GM19397 (cell line): ENCODE measurements around the gene GRM8.

ENCODE experiments used
- ATAC-seq: cut with Tn5 transposase; IDR thresholded peaks from one replicate; pipeline ENCODE4 v1.9.1; 2021; ENCODE audit warnings: mild to moderate bottlenecking, moderate library complexity; ENCODE audit not compliant: unreplicated experiment

The GRM8 gene

DNA sequence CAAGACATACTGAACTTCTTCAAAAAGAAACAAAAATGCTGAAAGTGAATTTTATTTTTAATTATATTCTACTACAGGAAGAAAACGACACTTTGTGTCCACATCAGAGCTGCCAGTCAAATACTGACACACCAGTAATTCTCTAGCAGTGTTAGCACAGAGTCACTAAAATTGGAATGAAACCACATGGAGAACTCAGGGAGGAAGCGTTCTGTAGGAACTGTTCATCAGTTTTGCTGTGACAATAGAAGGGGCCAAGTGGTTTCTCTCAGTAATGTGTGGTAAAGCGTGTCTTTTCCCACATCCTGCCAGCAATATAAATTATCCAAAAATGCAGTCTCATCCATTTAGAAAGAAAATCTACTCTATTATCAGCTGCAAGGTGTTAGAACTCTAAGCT is 683.3 kb downstream of the GRM8 start:
- ATAC-seq: no peak

DNA sequence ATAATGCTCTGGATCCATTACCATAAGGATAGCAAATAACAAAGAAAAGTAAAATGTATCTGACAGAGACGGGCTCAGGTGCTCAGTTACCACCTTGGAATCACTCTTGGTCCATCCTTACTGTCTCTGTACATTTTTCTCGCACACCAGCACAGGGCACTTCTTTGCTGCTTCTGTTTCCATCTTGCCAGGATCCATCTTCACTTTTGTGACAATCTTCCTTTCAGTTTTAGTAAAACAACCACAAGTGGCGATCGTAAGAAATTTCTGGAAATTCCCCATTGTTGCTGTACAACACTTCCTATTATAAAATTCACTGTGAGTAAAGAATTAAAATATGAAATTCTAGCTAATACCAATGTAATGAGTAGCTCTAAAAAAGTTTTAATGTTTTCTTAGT is 695.5 kb downstream of the GRM8 start:
- no peak for ATAC-seq

DNA sequence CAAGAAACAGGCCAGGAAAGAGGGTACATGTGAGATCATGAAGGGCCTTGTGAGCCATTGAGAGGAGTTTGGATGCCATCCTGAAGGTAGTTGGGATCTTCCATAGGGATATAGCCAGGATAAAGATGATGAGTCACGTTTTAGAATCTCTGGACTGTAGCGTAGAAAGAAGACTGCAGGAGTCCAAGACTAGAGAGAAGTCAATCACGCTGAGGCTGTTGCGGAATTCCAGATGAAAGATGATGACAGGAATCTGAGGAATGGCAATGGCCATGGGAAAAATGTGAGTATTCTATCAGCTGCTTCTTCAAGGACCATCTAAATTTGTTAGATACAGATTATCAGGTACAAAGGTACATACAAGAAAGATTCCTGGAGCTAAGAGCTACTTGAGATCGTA is 711.3 kb downstream of the GRM8 start:
- ATAC-seq: no peak

DNA sequence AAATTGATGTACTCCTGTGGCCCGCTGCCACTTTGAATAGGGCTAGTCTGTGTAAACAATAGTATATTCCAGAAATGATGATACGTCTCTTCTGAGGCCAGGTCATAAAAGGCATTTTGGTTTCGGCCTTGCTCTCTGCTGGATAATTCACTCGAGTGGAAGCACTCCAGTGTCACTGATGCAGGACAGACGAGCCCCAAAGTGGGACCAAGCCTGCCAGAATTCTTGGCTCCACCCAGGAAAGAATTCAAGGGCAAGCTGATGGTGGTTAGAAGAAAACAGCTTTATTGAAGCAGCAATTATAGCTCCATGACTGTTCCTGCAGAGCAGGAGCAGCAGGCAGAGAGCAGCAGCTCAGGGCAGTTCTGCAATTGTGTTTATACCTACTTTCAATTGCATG is 717.6 kb downstream of the GRM8 start:
- ATAC-seq: no peak

DNA sequence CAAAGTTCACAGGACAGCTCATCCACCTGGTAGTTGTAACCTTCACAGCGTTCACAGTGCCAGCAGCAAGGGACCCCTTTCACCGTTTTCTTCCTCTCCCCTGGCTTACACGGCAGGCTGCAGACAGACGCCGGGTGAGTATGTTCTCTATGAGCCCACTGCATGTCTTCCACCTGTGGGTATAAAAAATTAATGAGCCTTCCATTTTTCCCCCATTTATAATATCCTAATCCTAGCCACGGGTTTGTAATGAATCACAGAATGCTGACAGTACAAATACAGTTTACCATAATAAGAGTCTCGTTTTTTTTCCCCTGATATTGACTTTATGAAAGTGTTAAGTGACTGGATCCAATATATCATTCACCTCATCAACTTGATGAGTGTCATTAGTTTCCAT is 719.0 kb downstream of the GRM8 start:
- ATAC-seq: no peak

DNA sequence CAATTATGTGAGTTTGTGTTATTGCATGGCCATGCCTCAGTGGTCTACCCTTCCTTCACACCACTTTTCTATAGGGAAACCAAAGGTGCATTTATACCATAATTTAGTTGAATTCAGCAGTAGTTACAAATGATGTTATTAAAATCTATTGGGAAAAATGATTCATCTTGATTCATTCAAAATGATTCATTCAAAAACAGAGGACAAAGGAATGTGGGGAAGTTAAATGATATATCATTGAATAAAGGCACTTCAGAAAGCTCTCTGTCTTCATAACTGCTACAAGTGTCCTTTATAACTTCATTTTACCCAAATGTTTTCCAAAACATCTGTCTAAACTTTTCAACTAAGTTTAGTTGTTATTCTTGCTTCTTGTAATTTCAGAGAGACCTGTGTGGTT is 722.9 kb downstream of the GRM8 start:
- no peak for ATAC-seq

DNA sequence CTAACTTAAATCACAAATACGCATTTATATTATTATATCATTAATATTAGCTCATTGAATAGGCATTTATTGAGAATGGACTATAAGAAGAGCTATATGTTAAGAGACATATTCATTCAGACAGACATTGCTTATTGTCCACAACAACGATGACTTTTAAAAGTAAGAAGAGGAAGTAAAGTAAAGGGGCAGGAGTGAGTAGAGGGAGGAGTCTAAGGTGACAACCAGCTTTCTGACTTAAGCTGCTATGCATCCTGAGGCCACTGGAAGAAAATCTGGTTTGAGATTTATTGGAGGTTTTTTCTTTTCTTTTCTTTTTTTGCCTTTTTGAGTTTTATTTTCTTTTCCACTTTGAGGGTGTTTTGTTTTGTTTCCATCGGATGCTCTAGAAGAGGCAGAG is 723.5 kb downstream of the GRM8 start:
- ATAC-seq: no peak

DNA sequence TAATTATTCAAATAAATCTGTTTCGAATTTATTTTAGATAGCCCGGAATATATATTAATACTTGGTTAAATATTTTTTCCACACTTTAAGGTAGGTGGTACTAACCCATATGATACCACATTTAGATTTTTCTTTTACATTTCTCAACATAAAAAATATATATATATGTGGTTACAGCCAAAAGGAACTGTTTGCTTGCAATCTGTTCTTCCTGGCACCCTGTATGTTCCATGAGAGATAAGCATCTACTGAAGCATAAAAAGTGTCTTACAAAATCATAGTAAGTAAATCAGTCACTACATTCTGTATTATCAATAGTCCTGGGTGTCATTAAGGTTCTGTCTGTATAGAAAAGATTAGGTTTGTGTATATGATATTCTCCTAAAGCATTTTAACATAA is 726.8 kb downstream of the GRM8 start:
- no peak for ATAC-seq

DNA sequence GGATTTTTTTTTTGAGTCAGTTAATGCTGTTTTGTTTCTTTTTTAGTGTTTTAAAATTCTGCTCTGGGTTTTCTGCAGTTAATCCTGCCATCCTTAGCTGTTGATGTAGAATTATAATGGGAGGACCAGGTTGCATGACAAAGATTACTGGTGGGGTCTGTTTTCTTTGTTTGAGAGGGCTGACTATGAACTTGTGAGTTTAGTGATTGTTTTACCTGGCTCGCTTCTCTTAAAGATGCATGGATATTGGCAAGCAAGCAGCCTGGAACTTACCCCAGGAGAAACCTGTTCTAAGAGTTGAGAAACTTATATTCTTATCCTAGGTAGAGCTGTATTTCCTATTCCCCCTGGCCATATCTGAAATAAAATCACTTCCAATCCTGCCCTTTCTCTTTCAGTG is 727.8 kb downstream of the GRM8 start:
- ATAC-seq: no peak

DNA sequence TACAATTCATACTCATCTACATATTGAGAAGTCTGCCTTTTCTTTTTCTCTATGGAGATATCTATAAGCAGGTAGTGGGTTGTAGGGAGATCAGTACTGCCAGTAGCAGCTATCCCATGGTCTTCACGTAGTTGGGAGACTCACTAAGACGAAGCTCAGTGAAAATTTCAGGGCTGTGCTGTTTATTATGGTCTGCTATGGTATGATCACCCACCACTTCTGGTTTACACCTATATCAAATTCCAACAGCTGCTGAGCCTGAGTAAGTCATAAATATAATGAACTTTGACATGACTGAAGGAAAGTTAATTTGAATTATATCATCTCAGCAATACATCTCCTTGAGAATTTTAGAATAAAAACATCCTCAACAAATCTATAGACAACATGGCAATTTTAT is 741.7 kb downstream of the GRM8 start:
- ATAC-seq: no peak

DNA sequence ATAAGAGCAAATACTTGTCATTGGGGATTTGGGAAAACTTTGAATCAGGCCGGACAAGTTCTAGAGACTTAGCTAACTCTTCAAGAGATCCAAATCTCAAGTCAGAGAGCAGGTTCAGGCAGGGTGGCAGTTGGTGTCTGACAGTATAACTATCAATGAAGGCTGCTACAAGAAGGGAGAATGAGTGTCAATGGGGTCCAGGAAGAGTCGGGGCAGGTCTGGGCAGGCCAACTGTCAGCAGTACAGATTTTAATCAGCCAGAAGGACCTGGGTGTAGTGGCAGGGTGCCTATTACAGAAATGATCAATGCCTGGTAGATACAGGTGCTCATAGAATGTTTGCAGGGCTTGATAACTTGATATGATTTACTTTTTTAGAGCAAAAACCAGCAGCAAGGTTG is 751.1 kb downstream of the GRM8 start:
- ATAC-seq: no peak

DNA sequence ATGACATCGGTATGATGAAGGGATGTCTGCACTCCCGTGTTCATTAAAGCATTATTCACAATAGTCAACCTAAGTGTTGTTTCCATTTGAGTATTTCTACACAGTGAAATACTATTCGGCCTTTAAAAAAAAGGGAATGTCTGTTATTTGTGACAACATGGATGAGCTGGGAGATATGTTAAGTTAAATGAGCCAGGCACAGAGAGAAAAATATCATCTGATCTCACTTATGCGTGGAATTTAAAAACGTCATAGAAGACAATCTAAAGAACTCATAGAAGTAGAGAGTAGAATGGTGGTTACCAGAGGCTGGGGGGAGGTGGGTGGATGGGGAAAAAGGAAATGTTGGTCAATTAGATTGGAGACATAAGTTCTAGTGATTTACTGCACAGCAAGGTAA is 753.3 kb downstream of the GRM8 start:
- no peak for ATAC-seq

DNA sequence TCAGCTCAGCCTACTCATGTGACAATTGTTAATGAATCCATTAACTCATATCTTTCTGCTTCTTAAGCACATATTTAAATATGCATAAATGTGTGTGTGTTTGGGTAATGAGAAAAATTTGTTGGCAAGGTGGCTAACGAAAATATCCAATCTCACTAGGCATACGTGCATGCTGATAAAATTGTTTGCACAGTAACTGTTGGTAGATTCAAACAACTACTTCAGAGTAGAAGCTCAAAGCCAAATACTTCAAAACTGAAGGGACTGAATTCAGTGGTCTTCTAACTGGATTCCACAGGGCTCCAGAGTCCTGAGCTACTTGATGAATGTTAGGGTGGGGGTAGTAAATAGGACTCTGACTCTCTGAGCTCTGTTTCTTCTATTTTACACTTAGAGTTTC is 757.0 kb downstream of the GRM8 start:
- no peak for ATAC-seq

DNA sequence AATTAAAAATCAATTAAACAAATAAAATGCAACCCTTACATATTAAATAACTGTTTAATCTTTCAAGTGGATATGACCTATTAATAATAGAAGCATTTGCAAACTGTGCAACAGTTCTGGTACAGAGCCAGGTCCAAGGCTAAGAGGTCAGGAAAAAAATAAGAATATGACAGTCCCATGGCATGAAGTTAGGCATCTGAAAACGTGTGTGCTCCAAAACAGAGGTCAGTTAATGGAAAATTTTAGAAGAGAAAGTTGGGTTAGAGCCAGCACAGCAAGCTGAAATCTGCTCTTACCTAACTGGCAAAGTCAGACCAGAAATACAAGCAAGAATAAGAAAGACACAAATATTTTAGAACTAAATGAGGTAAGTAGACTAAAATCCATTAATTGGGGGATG is 757.7 kb downstream of the GRM8 start:
- no peak for ATAC-seq

DNA sequence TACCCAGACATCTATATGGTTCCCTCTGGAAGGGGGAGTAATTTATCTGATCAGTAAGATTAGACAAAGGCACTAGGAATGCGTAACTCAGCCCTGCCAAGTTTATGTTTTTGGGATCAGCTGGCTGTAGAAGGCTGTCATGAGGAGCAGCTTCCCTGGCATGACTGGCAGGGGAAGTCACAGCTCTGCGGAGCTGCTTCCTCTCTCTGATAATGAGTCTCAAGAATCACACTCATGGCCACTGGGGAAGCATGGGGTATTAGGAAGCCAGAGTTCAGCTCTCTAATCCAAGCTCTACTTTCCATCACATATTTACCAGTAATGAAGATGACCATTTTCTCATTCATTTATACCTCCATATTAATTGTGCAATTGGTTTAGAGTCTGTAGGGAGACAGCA is 758.9 kb downstream of the GRM8 start:
- ATAC-seq: no peak

DNA sequence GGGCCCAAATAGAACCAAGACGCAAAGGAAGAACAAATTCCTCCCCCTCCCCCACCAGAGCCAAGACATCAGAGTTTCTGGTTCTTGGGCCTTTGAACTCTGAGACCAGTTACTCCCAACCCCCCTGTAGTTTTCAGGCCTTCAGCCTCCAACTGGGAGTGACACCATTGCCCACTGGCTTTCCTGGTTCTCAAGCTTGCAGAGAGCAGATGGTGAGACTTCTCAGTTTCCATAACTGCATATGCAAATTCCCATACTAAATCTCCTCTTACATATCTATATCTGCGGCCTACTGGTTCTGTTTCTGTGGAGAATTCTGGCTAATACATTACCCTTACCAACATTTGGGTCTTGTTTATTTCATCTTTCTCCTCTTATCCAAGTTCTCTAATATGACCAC is 762.9 kb downstream of the GRM8 start:
- no peak for ATAC-seq

DNA sequence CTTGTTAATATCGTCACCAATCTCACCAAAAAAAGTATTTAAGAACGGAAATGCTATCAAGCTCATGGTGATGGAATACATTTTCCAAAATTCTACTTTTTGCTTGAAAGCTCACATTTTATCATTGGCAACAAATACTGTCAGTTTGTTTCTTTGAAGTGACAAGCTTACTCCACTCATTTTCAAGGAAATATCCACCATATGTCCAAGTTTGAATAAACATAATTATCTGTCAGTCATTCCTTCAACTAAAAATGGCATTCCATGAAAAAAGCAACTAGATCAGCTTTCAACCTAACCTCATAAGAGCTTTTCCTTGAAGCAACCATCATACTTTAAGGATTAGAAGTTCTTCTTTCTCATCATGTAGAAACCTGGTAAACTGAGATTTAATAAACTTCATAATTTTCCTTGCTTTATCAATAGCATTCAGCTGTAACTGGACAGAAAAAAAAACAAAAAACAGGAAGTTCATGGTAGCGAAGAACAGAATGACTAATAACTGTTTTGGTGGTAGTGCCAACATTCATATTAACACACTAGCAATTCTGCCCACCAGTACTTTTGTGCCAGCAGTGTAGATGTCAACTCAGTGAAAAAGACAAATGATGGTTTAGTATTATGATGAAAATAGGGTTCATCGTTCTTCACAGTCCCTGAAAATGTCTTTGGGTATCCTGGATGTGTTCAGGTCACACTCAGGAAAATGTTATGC is 764.9 kb downstream of the GRM8 start:
- ATAC-seq: no peak

DNA sequence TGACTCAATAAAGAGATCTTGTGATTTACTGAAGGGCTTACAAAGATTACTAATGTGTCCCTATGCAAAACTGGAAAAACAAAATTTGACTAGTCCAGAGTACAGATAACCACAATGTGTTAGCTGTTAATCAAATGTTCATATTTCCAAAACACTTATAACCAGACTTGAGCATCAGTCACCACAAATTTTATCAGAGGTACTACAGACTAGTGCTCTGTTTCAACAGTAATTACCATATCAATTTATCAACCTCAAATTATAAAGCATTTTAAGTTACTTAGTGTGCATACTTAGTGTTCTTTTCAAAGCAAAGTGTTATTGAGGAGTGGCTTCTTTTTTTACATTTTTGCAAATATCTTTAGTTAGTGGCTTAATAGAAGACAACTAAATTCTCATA is 765.9 kb downstream of the GRM8 start:
- no peak for ATAC-seq

DNA sequence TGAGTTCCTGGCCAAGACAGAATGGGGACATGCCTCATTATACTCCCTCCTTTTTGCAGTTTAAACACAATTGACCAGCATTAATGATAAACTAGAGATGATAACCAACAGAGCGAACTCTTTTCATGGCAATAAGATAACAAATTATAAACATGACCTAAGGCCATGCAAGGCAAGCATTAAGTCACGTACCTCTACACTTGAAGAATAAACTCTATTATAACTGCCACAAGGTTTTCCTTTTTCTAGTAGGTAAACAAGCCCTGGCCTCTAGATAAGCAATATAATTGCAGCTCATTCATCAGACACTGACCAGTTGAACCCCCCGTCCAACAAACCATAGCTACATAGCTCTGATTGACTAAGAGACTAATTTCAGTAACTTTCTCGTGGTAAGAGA is 767.0 kb downstream of the GRM8 start:
- ATAC-seq: no peak

DNA sequence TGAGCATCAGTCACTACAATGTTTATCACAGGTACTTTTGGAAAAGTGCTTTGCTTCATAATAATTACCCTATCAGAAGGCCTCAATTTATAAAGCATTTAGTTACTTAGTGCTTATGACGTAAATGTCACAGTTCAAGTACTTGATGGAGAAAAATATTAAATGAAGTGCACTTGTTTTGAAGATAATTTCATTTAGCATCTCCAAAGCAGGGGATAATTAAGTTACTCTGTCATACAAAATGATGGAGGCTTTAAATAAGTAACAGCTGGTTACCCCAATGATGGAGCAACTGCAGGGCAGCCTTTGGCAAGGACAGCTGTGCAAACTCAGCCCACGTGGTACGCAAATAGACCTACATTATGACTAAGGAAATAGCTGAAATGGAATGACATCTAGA is 768.8 kb downstream of the GRM8 start:
- ATAC-seq: no peak

DNA sequence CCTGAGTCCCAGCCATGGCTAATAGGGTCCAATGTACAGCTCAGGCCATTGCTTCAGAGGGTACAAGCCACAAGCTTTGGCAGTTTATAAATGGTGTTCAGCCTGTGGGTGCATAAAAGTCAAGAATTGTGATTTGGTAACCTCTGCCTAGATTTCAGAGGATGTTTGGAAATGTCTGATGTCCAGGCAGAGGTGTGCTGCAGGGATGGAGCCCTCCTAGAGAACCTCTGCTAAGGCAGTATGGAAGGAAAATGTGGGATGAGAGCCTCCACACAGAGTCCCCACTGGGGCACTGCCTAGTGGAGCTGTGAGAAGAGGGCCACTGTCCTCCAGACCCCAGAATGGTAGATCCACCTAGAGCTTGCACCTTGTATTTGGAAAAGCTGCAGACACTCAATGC is 779.9 kb downstream of the GRM8 start:
- ATAC-seq: no peak

DNA sequence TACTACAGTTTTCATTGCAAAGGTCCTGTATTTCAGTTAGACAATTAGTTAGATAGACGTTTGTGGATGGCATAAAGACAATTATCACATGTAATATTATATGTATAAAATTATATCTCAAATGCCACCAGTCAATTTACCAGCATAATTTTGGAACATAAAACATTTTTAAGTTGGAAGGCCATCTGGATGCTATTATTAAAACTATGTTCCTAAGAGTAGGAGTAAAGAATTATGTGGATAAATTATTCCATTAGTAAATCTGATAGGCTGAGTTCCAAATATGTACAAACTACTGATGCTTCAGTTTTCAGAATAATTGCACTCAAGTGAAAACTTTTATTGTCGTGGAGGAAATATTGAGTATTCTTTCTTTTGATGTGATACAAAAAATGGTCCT is 790.3 kb downstream of the GRM8 start:
- no peak for ATAC-seq

DNA sequence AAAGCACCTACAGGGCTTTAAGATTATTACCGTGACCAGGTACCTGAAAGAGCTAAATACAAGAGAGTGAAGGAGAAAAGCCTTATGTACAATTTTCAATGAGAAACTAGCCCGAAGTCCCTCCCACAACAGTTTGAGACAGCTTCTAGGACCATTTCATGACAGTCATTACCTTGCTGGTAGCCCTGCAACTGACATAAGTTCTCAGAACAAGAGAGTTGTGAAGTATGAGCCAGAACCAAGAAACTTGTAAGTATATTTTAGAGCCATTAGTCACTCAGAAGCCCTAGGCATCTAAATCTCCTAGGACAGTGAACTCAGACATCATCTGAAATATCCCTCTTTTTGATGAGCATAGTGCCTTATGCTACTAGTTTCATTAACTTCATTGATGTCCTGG is 792.1 kb downstream of the GRM8 start:
- ATAC-seq: no peak

DNA sequence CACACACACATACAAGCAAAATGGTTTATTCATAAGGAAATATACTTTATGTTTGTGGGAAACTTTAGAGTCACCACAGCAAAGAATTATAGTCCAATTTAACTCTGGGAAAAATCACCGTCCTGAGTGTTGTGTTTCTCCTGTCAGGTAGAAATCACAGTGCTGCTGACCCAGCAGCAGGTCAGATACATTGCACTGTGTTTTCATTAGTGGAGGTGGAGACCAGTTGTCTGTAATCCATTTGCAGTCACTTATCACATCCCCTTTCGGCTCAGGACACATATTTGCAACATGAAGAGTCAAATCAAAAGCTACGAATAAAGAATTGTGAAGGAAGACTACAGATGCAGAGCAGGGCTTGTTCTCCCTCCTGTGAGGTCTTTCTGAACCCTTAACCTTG is 799.6 kb downstream of the GRM8 start:
- no peak for ATAC-seq
